ENCODE data around the gene FARS2. TPM values are rescaled to one million over a fixed set of nuclear protein-coding genes. Genes with fewer than 3 reads are reported as not detected.

Gene FARS2
- total RNA-seq, 1 donor from 2014 or later: 25.4 TPM

- no peak for DNase-seq
Observed at GRCh38 chr6:5427586-5427985, 166.3 kb downstream of the FARS2 start.

- DNase-seq: no peak
Observed at GRCh38 chr6:5433324-5433723, 172.0 kb downstream of the FARS2 start.

GRCh38 chr6:5435449-5435848 is 174.1 kb downstream of the FARS2 start:
- DNase-seq: no peak

- DNase-seq: no peak
Observed at GRCh38 chr6:5438922-5439584, 177.7 kb downstream of the FARS2 start.

GRCh38 chr6:5439749-5440148 is 178.4 kb downstream of the FARS2 start:
- DNase-seq: no peak

- DNase-seq: no peak
Observed at GRCh38 chr6:5442319-5442718, 181.0 kb downstream of the FARS2 start.

- DNase-seq: no peak
Observed at GRCh38 chr6:5442916-5443315, 181.6 kb downstream of the FARS2 start.

- DNase-seq: no peak
Observed at GRCh38 chr6:5443491-5443890, 182.2 kb downstream of the FARS2 start.

GRCh38 chr6:5446362-5447075 is 185.2 kb downstream of the FARS2 start:
- DNase-seq: no peak

- DNase-seq: no peak
Observed at GRCh38 chr6:5447921-5448320, 186.6 kb downstream of the FARS2 start.

- no peak for DNase-seq
Observed at GRCh38 chr6:5450073-5450472, 188.8 kb downstream of the FARS2 start.

GRCh38 chr6:5453546-5453945 is 192.2 kb downstream of the FARS2 start:
- no peak for DNase-seq

- no peak for DNase-seq
Observed at GRCh38 chr6:5455142-5455541, 193.8 kb downstream of the FARS2 start.

GRCh38 chr6:5457041-5457440 is 195.7 kb downstream of the FARS2 start:
- DNase-seq: no peak

- no peak for DNase-seq
Observed at GRCh38 chr6:5457983-5458683, 196.8 kb downstream of the FARS2 start.

GRCh38 chr6:5459346-5459745 is 198.0 kb downstream of the FARS2 start:
- no peak for DNase-seq

GRCh38 chr6:5461365-5461764 is 200.1 kb downstream of the FARS2 start:
- no peak for DNase-seq

- no peak for DNase-seq
Observed at GRCh38 chr6:5462856-5463255, 201.5 kb downstream of the FARS2 start.

- no peak for DNase-seq
Observed at GRCh38 chr6:5463690-5464089, 202.4 kb downstream of the FARS2 start.

GRCh38 chr6:5464099-5464885 is 203.0 kb downstream of the FARS2 start:
- no peak for DNase-seq

- no peak for DNase-seq
Observed at GRCh38 chr6:5466281-5467136, 205.2 kb downstream of the FARS2 start.

GRCh38 chr6:5468586-5468985 is 207.3 kb downstream of the FARS2 start:
- no peak for DNase-seq
